GM12872 (cell line): ENCODE measurements around the gene UBXN10.

Experiments
- TF ChIP-seq, protein P1 (sequence below): IDR thresholded peaks from 3 replicates; pipeline ENCODE4 v1.5.1; 2011; ENCODE audit warnings: low read depth, mild to moderate bottlenecking, low read length, moderate library complexity; ENCODE audit not compliant: insufficient read depth

The UBXN10 gene, protein sequence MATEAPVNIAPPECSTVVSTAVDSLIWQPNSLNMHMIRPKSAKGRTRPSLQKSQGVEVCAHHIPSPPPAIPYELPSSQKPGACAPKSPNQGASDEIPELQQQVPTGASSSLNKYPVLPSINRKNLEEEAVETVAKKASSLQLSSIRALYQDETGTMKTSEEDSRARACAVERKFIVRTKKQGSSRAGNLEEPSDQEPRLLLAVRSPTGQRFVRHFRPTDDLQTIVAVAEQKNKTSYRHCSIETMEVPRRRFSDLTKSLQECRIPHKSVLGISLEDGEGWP

DNA sequence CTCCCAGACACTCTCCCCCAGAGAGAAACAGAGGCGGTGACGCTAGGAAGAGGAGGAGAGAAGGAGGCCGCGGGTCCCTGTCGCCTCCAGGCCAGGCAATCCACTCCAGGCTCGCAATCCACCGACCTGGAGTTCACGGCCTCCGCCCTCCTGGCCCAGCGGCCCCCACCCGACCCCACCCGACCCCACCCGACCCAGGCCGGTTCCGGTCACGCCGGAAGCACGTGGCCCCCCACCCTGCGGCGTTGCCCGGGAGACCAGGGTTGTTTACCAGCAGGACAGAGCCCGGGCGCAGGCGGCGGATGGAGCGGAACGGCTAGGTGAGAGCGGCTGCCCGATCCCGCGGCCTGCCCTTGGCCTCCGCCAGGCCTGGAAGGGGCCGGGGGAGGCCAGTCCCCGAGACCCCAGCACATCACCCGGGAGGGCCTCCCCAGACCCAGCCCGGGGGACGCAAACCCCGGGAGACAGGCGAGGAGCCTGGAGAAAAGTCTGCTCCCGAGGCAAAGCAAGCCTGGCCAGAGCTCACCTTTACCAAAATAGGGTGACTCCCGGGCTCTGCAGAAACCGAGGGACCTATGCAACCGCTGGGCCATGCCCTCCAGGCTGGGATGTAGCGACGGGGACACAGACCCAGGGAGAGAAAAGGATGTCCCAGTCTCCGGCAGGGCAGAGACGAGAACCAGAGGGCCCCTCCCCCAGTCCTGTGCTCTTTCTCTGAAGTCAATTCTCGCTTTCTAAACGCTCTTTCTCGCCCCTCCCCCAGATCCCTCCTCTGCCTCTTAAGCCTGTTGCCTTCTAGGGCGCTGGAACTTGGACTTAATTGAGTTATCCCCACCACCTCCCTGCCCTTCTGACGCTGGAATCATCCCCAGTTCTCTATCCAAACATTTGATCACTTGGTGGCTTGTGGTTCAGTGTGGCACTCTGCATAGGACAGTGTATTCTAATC, at the start of gene UBXN10, which contains the start of gene PLA2G2C:
UBXN10 (plus strand) TSS at position 263 of the 949 bp plus-strand sequence. CDS start 4,466 bp downstream, outside the sequence.
PLA2G2C (minus strand) TSS at position 685 of the 949 bp plus-strand sequence. CDS start 9,155 bp downstream, outside the sequence.
- TF ChIP-seq, protein P1, sequence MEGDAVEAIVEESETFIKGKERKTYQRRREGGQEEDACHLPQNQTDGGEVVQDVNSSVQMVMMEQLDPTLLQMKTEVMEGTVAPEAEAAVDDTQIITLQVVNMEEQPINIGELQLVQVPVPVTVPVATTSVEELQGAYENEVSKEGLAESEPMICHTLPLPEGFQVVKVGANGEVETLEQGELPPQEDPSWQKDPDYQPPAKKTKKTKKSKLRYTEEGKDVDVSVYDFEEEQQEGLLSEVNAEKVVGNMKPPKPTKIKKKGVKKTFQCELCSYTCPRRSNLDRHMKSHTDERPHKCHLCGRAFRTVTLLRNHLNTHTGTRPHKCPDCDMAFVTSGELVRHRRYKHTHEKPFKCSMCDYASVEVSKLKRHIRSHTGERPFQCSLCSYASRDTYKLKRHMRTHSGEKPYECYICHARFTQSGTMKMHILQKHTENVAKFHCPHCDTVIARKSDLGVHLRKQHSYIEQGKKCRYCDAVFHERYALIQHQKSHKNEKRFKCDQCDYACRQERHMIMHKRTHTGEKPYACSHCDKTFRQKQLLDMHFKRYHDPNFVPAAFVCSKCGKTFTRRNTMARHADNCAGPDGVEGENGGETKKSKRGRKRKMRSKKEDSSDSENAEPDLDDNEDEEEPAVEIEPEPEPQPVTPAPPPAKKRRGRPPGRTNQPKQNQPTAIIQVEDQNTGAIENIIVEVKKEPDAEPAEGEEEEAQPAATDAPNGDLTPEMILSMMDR = no peak

DNA sequence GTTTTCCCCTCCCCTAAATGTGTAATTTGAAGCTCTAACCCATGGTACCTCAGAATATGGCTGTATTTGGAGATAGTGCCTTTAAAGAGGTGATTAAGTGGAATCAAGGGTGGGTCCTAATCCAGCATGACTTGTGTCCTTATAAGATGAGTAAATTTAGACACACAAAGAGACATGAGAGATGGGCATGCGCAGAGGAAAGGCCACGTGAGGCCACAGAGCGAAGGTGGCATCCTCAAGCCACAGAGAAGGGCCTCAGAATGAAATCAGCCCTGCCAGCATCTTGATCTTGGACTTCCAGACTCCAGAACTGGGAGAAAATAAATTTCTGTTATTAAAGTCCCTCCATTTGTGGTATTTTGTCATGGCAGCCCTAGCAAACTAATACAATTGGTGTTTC, 49.6 kb upstream of the UBXN10 start:
- TF ChIP-seq, protein P1 = no peak

DNA sequence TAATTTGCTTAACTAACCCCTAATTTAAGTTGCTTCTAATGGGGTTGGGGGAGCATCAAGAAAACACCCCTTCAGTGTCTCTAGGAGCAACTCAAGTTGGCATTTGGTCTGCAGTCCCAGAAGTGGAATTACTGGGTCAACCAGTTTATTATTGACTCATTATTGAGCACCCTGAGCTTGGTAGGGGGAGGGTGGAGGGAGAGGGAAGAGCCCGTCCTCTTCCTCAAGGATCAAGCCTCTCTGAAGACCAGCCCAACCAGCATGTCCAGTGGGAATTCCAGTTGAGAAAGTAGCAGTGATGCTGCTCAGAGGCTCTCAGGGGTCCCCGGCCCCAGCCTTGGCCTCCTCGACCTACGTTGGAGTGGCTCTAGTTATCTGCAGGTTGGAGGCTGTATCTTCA, 48.8 kb upstream of the UBXN10 start:
- TF ChIP-seq, protein P1 = no peak

DNA sequence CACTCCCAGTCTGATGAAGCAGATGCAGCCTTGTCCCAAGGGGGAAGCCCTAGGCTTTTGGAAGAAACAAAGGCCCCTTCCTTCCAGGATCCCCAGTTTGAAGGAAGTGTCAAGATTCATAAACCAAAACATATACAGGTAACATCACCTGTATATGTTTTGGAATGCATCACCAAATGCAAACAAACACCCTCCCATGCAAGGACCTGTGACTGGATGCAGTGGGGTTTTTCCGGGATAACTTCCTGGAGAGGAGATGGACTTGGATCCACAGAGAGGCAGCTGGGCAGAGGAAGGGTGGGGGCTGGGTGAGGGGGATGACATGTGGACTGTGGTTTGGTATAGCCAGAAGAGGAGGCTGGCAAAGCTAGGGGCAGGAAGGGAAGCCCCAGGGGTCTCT, 48.3 kb upstream of the UBXN10 start:
- TF ChIP-seq, protein P1 = no peak

DNA sequence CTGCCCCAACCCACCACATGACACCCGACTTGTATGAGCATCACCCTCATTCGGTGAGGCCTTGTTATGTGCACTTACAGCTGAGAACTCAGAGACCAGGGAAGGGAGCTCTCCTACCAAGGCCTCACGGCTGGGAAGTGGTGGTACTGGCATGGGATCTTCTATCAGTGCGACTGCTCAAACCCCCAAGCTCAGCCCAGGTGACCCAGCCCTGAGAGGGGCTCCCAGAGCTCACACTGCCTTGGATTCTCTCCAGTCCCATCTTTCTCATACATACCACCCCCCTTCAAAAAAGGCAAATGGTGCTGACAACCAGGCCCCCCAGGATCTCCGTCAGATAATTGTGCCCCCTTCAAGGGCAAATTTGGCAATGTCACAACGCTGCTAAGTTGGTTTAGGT, 47.5 kb upstream of the UBXN10 start:
- TF ChIP-seq, protein P1 = no peak

DNA sequence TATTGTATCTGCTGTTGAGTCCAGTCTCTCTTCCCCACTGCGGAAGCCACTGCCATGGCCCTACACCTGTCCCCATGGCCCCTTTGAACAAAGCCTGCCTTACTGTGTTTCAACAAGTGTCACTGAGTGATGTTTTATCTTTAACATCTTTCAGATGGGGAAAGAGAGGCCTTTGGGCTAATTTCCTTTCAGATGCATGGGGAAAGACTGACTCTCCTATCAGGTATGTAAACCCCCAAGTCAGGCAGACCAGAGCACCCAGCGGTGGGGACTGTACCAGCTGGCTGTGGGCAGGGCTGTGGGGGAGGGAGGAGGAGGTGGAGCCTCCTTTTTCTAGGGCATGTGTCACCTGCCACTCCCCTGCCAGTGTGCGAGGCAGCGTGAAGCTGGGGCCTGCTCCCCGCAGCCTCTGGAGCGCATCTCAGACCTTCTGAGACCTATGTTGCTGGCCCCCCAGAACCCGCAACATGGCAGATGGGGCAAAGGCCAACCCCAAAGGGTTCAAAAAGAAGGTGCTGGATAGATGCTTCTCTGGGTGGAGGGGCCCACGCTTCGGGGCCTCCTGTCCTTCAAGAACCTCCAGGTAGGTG, 46.8 kb upstream of the UBXN10 start, which contains the start of gene PLA2G2F:
PLA2G2F (plus strand) TSS at position 363 of the 590 bp plus-strand sequence; CDS start at position 468, 105 bp downstream.
- TF ChIP-seq, protein P1 = no peak
